SK-N-SH (cell line): Measurements from ENCODE around the gene ATP7B. TPM values are rescaled to one million over a fixed set of nuclear protein-coding genes. Genes with fewer than 3 reads are reported as not detected.

Experiments
- CTCF ChIA-PET: fragments of 300-600, 350-600 bp; formaldehyde crosslinking; extraction: SDS; loops from one replicate; lab custom pipeline; 2021; lab: Yijun Ruan, JAX
- POLR2A ChIA-PET: fragments of 350-600 bp; sonication (Branson Sonifier 250); formaldehyde crosslinking; extraction: SDS; loops from one replicate; lab custom pipeline; 2020; ENCODE audit warnings: antibody characterized with exemption, inconsistent platforms; lab: Yijun Ruan, JAX
- DNase-seq: peaks from one replicate; pipeline ENCODE4 v3.0.0; 2012
- H2AFZ ChIP-seq: fragments of 200-600 bp; sonication (generic); 2 replicates; pipeline ENCODE4 v1.8.1; 2016; ENCODE audit warnings: antibody characterized with exemption, mild to moderate bottlenecking, low read depth
- H3F3A ChIP-seq: fragments of 200-600 bp; sonication (generic); replicated peaks from 2 replicates; pipeline ENCODE3; 2016; ENCODE audit warnings: antibody characterized with exemption, mild to moderate bottlenecking; ENCODE audit not compliant: insufficient read depth
- H3K27ac ChIP-seq, 2 experiments: fragments of 200-500 bp in 1 of 2; fragments of 200-600 bp in 1 of 2; sonication (Bioruptor generic) in 1 of 2; sonication (generic), shearing (Covaris generic) in 1 of 2; 2 replicates each; pipeline versions ENCODE4 v1.5.1 to v1.6.1; 2014 to 2016; ENCODE audit warnings: low read depth in 2 of 2, inconsistent platforms in 1 of 2, low read length in 1 of 2, mild to moderate bottlenecking in 1 of 2, mixed read lengths in 1 of 2
- H3K27me3 ChIP-seq: fragments of 200-600 bp; sonication (generic), shearing (Covaris generic); 2 replicates; pipeline ENCODE4 v1.6.1; 2016; ENCODE audit warnings: mixed run types; ENCODE audit not compliant: insufficient read depth
- H3K36me3 ChIP-seq, 2 experiments: fragments of 200-500 bp in 1 of 2; fragments of 200-600 bp in 1 of 2; sonication (Bioruptor generic) in 1 of 2; sonication (generic) in 1 of 2; replicated peaks in 1 of 2; 2 replicates each; pipeline versions ENCODE3 to v1.5.1; 2014 to 2016; ENCODE audit warnings: low read length in 1 of 2, mild to moderate bottlenecking in 1 of 2; ENCODE audit not compliant: insufficient read depth in 2 of 2, control insufficient read depth in 1 of 2
- H3K4me1 ChIP-seq, 2 experiments: fragments of 200-500 bp in 1 of 2; fragments of 200-600 bp in 1 of 2; sonication (Bioruptor generic) in 1 of 2; sonication (generic), shearing (Covaris generic) in 1 of 2; 2 replicates each; pipeline versions ENCODE4 v1.5.1 to v1.6.1; 2014 to 2016; ENCODE audit warnings: low read depth in 1 of 2, low read length in 1 of 2, mixed run types in 1 of 2; ENCODE audit not compliant: insufficient read depth in 2 of 2, control insufficient read depth in 1 of 2
- H3K4me2 ChIP-seq: fragments of 200-600 bp; sonication (generic), shearing (Covaris generic); 2 replicates; pipeline ENCODE4 v1.6.1; 2017; ENCODE audit warnings: mixed run types
- H3K4me3 ChIP-seq, 2 experiments: fragments of 200-500 bp in 1 of 2; fragments of 200-600 bp in 1 of 2; sonication (Bioruptor generic) in 1 of 2; sonication (generic), shearing (Covaris generic) in 1 of 2; 2 replicates each; pipeline versions ENCODE4 v1.5.1 to v1.8.1; 2014 to 2016; ENCODE audit warnings: low read depth in 2 of 2, inconsistent platforms in 1 of 2, low read length in 1 of 2, mild to moderate bottlenecking in 1 of 2, mixed read lengths in 1 of 2, moderate library complexity in 1 of 2
- H3K79me2 ChIP-seq: fragments of 200-600 bp; sonication (generic); 2 replicates; pipeline ENCODE4 v1.8.1; 2017; ENCODE audit warnings: mild to moderate bottlenecking; ENCODE audit not compliant: insufficient read depth
- H3K9ac ChIP-seq: fragments of 200-600 bp; sonication (generic); 2 replicates; pipeline ENCODE4 v1.6.1; 2017; ENCODE audit warnings: mixed run types
- H3K9me2 ChIP-seq: fragments of 200-600 bp; sonication (generic); 2 replicates; pipeline ENCODE4 v1.6.1; 2017; ENCODE audit warnings: mixed run types
- H3K9me3 ChIP-seq: fragments of 200-600 bp; sonication (generic); 2 replicates; pipeline ENCODE4 v1.6.1; 2017; ENCODE audit warnings: mixed run types, mild to moderate bottlenecking, moderate library complexity
- H4K20me1 ChIP-seq: fragments of 200-600 bp; sonication (generic); 2 replicates; pipeline ENCODE4 v1.6.1; 2017; ENCODE audit warnings: mild to moderate bottlenecking, mixed run types; ENCODE audit not compliant: insufficient read depth
- CTCF ChIP-seq: fragments of 200-600 bp; sonication (generic); IDR thresholded peaks from 2 replicates; pipeline ENCODE4 v1.6.1; 2017; ENCODE audit warnings: antibody characterized with exemption, mild to moderate bottlenecking, moderate library complexity
- ELF1 ChIP-seq: IDR thresholded peaks from 2 replicates; pipeline ENCODE4 v1.4.0; 2012
- EP300 ChIP-seq, 2 experiments: IDR thresholded peaks; 2 replicates each; pipeline versions ENCODE4 v1.4.0 to v1.6.1; 2012; ENCODE audit warnings: borderline replicate concordance in 1 of 2, low read depth in 1 of 2, low read length in 1 of 2
- FOSL2 ChIP-seq: IDR thresholded peaks from 2 replicates; pipeline ENCODE4 v1.4.0; 2012; ENCODE audit warnings: low read depth, mild to moderate bottlenecking, moderate library complexity, borderline replicate concordance
- FOXJ3 ChIP-seq: sonication (generic); formaldehyde crosslinking; IDR thresholded peaks from 2 replicates; pipeline ENCODE4 v1.5.1; 2020; ENCODE audit warnings: mild to moderate bottlenecking, missing genetic modification reagents
- FOXM1 ChIP-seq: IDR thresholded peaks from 2 replicates; pipeline ENCODE4 v1.4.0; 2012; ENCODE audit warnings: low read depth, mild to moderate bottlenecking
- MEF2A ChIP-seq: IDR thresholded peaks from 2 replicates; pipeline ENCODE4 v1.4.0; 2012; ENCODE audit warnings: low read depth, borderline replicate concordance
- MXI1 ChIP-seq: IDR thresholded peaks from 2 replicates; pipeline ENCODE4 v1.6.1; 2012; ENCODE audit warnings: mild to moderate bottlenecking, low read depth, low read length, improper control_type of control experiment
- NRF1 ChIP-seq: IDR thresholded peaks from 2 replicates; pipeline ENCODE4 v1.6.1; 2012; ENCODE audit warnings: low read depth, mild to moderate bottlenecking, low read length
- PBX3 ChIP-seq: IDR thresholded peaks from 2 replicates; pipeline ENCODE4; 2012
- POLR2AphosphoS5 ChIP-seq: IDR thresholded peaks from 2 replicates; pipeline ENCODE4 v1.6.1; 2012; ENCODE audit warnings: low read depth, low read length
- RAD21 ChIP-seq: IDR thresholded peaks from 2 replicates; pipeline ENCODE4 v1.6.1; 2012; ENCODE audit warnings: mild to moderate bottlenecking, low read length
- RCOR1 ChIP-seq: fragments of 150-350 bp; IDR thresholded peaks from 2 replicates; pipeline ENCODE4 v1.6.1; 2017; ENCODE audit warnings: antibody characterized with exemption, low read length
- REST ChIP-seq: IDR thresholded peaks from 2 replicates; pipeline ENCODE4 v1.6.1; 2012; ENCODE audit warnings: mild to moderate bottlenecking, low read depth, low read length, moderate library complexity
- RFX5 ChIP-seq: IDR thresholded peaks from 2 replicates; pipeline ENCODE4 v1.6.1; 2012; ENCODE audit warnings: mild to moderate bottlenecking, improper control_type of control experiment, low read length
- RXRA ChIP-seq: IDR thresholded peaks from 2 replicates; pipeline ENCODE4 v1.4.0; 2012; ENCODE audit warnings: low read depth, mild to moderate bottlenecking, borderline replicate concordance
- SIN3A ChIP-seq: IDR thresholded peaks from 2 replicates; pipeline ENCODE4 v1.6.1; 2012; ENCODE audit warnings: low read depth, mild to moderate bottlenecking, low read length, moderate library complexity, borderline replicate concordance
- TCF12 ChIP-seq: IDR thresholded peaks from 2 replicates; pipeline ENCODE4 v1.4.0; 2012
- YY1 ChIP-seq: IDR thresholded peaks from 2 replicates; pipeline ENCODE4 v1.4.0; 2012; ENCODE audit warnings: low read depth, mild to moderate bottlenecking
- WGBS: methylation state at CpG from one replicate; pipeline ENCODE4 v1.1.6; 2017; ENCODE audit warnings: low lambda C conversion rate; 5-methylcytosine and 5-hydroxymethylcytosine counted together
- polyA plus RNA-seq, 3 experiments: library from polyadenylated mRNA; depleted of rRNA; stranded (reverse); fragments of >200 nt; gene quantifications; 2 replicates each; pipeline ENCODE4 v1.2.3, GENCODE V29; 2012
- TF ChIP-seq, protein P1 (sequence below): fragments of 150-350 bp; IDR thresholded peaks from 2 replicates; pipeline ENCODE4 v1.6.1; 2017; ENCODE audit warnings: antibody characterized with exemption, low read length, low read depth, borderline replicate concordance

ATP7B gene
- polyA plus RNA-seq, 1 of the 3 experiments (the other 2 are of a cell fraction) = 4.4 TPM

DNA sequence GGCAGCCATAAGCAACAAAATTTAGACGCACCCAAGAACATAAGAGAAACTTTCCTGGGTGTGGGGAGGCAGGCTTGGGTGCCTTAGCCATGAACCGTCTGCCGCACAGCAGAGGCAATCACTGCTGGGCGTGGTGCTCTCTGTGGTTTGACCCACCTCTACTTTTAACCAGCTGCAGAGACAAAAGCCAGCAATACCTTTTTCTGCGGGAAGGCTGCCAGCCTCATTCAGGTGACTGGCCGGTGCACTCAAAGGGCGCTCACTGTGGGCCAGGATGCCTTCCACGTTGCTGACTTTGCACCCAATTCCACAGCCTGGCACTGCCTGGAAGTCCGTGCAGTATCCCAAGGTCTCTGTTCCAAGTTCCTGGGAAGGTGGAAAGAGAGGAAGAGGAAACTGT, 69.1 kb downstream of the ATP7B start:
- no peaks in the 10 kb centered on the region for H3K4me1 ChIP-seq
- no peak overlapping the region for H3K27ac ChIP-seq
- DNase-seq = no peak
- WGBS = 76% methylated on average over 6 of the region's 9 CpGs
- no peak overlapping the region for H3K9ac ChIP-seq
- POLR2A ChIA-PET = no interaction called here
- no peak overlapping the region for H3K4me3 ChIP-seq
- H3K4me2 ChIP-seq = no peak overlapping the region
- no peaks in the 10 kb centered on the region for H3K9me3 ChIP-seq
- H4K20me1 ChIP-seq = no peaks in the 10 kb centered on the region
- H3K79me2 ChIP-seq = no peaks in the 10 kb centered on the region
- no peak for TF ChIP-seq FOXJ3
- TF ChIP-seq CTCF = no peak
- TF ChIP-seq YY1 = no peak
- TF ChIP-seq ELF1 = no peak
- no peak for TF ChIP-seq RXRA
- TF ChIP-seq MXI1 = no peak
- no peak for TF ChIP-seq NRF1
- TF ChIP-seq TCF12 = no peak
- TF ChIP-seq RFX5 = no peak
- TF ChIP-seq FOXM1 = no peak
- TF ChIP-seq MEF2A = no peak
- TF ChIP-seq REST = no peak
- no peak for TF ChIP-seq RAD21
- TF ChIP-seq POLR2AphosphoS5 = no peak
- TF ChIP-seq EP300 (IDR thresholded peaks at IDR 0.05; ENCODE audit: borderline replicate concordance in 1 of 2, low read depth in 1 of 2, low read length in 1 of 2) = no peak
- TF ChIP-seq FOSL2 = no peak
- TF ChIP-seq, protein P1, sequence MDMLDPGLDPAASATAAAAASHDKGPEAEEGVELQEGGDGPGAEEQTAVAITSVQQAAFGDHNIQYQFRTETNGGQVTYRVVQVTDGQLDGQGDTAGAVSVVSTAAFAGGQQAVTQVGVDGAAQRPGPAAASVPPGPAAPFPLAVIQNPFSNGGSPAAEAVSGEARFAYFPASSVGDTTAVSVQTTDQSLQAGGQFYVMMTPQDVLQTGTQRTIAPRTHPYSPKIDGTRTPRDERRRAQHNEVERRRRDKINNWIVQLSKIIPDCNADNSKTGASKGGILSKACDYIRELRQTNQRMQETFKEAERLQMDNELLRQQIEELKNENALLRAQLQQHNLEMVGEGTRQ = no peak
- no peak for TF ChIP-seq RCOR1
- TF ChIP-seq PBX3 = no peak
- TF ChIP-seq SIN3A = no peak
- no peaks in the 10 kb centered on the region for H3K27me3 ChIP-seq
- H3F3A ChIP-seq = no peaks in the 10 kb centered on the region
- H3K36me3 ChIP-seq = peaks cover 0 to 2% of the 10 kb centered on the region in 2 experiments
- no peaks in the 10 kb centered on the region for H3K9me2 ChIP-seq
- CTCF ChIA-PET = interaction anchor here (0.6 to 1.8 kb wide), 3 partner anchors 8 to 498 kb away, joined by 3 to 4 read pairs (median 3); no protein-coding TSS in a partner anchor
- H2AFZ ChIP-seq = no peak overlapping the region
